OCI-LY7 (cell line): Measurements from ENCODE around the gene ATAD3C. TPM values are rescaled to one million over a fixed set of nuclear protein-coding genes. Genes with fewer than 3 reads are reported as not detected.

Source experiments
- BruUV-seq: library from RNA; stranded (reverse); fragments of 400-500 nt; replicated peaks from 2 replicates; lab custom pipeline; 2021; lab: Mats Ljungman, UMichigan
- CTCF ChIA-PET: fragments of 300-600 bp; sonication (Branson Sonifier 250); formaldehyde crosslinking; loops from one replicate; lab custom pipeline; 2022; ENCODE audit warnings: antibody characterized with exemption; ENCODE audit not compliant: unreplicated experiment; lab: Charles Lee
- POLR2A ChIA-PET: fragments of 300-600 bp; sonication (Branson Sonifier 250); formaldehyde crosslinking; loops from one replicate; lab custom pipeline; 2022; ENCODE audit warnings: antibody characterized with exemption; lab: Charles Lee
- DNase-seq: peaks from one replicate; pipeline ENCODE4 v3.0.0-alpha.2; 2015; ENCODE audit warnings: low spot score
- H2AFZ ChIP-seq: fragments of 200-600 bp; sonication (generic), shearing (Covaris generic); 2 replicates; pipeline ENCODE4 v1.6.1; 2014; ENCODE audit warnings: mild to moderate bottlenecking, antibody characterized with exemption, low read length, moderate library complexity
- H3K27ac ChIP-seq: fragments of 200-600 bp; sonication (generic); 2 replicates; pipeline ENCODE4 v1.5.1; 2014; ENCODE audit warnings: mixed run types, low read depth, mild to moderate bottlenecking, moderate library complexity, low read length, inconsistent platforms; ENCODE audit not compliant: poor library complexity, severe bottlenecking
- H3K36me3 ChIP-seq: fragments of 200-600 bp; sonication (generic); 2 replicates; pipeline ENCODE4 v1.6.1; 2014; ENCODE audit warnings: mild to moderate bottlenecking, antibody characterized with exemption, low read length, moderate library complexity, mixed read lengths; ENCODE audit not compliant: insufficient read depth
- H3K4me1 ChIP-seq: fragments of 200-600 bp; sonication (generic); 2 replicates; pipeline ENCODE4 v1.5.1; 2014; ENCODE audit warnings: mild to moderate bottlenecking, low read length; ENCODE audit not compliant: insufficient read depth, poor library complexity, severe bottlenecking
- H3K4me2 ChIP-seq: fragments of 200-600 bp; sonication (generic); 2 replicates; pipeline ENCODE4 v1.6.1; 2014; ENCODE audit warnings: mild to moderate bottlenecking, low read length
- H3K4me3 ChIP-seq: fragments of 200-600 bp; sonication (generic); 2 replicates; pipeline ENCODE4 v1.5.1; 2014; ENCODE audit warnings: mild to moderate bottlenecking, low read depth, low read length; ENCODE audit not compliant: poor library complexity, severe bottlenecking
- H3K79me2 ChIP-seq: fragments of 200-600 bp; sonication (generic); 2 replicates; pipeline ENCODE4 v1.6.1; 2016; ENCODE audit warnings: low read depth, mild to moderate bottlenecking, low read length, moderate library complexity, mixed read lengths; ENCODE audit not compliant: insufficient read depth
- H3K9me2 ChIP-seq: fragments of 200-600 bp; sonication (generic); 2 replicates; pipeline ENCODE4 v1.6.1; 2016; ENCODE audit warnings: mild to moderate bottlenecking, low read length, mixed read lengths; ENCODE audit not compliant: insufficient read depth
- H3K9me3 ChIP-seq: fragments of 200-600 bp; sonication (generic); 2 replicates; pipeline ENCODE4 v1.6.1; 2014; ENCODE audit warnings: mild to moderate bottlenecking, mixed run types, low read length, mixed read lengths
- H4K20me1 ChIP-seq: fragments of 200-600 bp; sonication (generic); 2 replicates; pipeline ENCODE4 v1.6.1; 2014; ENCODE audit warnings: mild to moderate bottlenecking, antibody characterized with exemption, low read length, moderate library complexity, mixed read lengths; ENCODE audit not compliant: insufficient read depth
- CTCF ChIP-seq: fragments of 200-600 bp; sonication (generic); conservative IDR thresholded peaks from 2 replicates; pipeline ENCODE4 v1.5.1; 2014; ENCODE audit warnings: mild to moderate bottlenecking, antibody characterized with exemption, low read length, moderate library complexity, mixed read lengths
- EZH2phosphoT487 ChIP-seq: fragments of 200-600 bp; sonication (generic); IDR thresholded peaks from 2 replicates; pipeline ENCODE4 v1.6.1; 2018; ENCODE audit warnings: low read depth, borderline replicate concordance, mild to moderate bottlenecking, mixed run types, antibody characterized with exemption, low read length, moderate library complexity, mixed read lengths
- intact Hi-C: fragments of 100-400 bp; cut with micrococcal nuclease; formaldehyde crosslinking; loops from one replicate; pipeline ENCODE4 v1.10.0; 2022; ENCODE audit not compliant: unreplicated experiment
- total RNA-seq, 2 experiments: library from RNA; depleted of rRNA in 1 of 2; stranded (reverse); fragments of >200 nt in 1 of 2; shearing (Covaris generic) in 1 of 2; gene quantifications; 2 replicates each; pipeline ENCODE4 v1.2.3, GENCODE V29; 2014 to 2022

The ATAD3C gene
- total RNA-seq, 2 experiments from 2014 or later: 1.6 to 3.0 TPM

GRCh38 chr1:1418464-1419362 lies 30.8 kb upstream of the ATAD3C start:
- Histone ChIP-seq H3K9me2 (no peaks in the 10 kb centered on the region), H3K27ac (peak overlapping the region; percentile 38), H3K4me1 (no peaks in the 10 kb centered on the region), H2AFZ (no peak overlapping the region), H3K4me2 (no peak overlapping the region), H3K79me2 (no peaks in the 10 kb centered on the region), H4K20me1 (no peaks in the 10 kb centered on the region), H3K9me3 (no peaks in the 10 kb centered on the region), H3K36me3 (no peaks in the 10 kb centered on the region), H3K4me3 (no peak overlapping the region)
- intact Hi-C loops: no loop called here
- TF ChIP-seq EZH2phosphoT487 (no peak), CTCF (no peak)
- ChIA-PET POLR2A (no interaction called here), CTCF (no interaction called here)
- no TSS peak for BruUV-seq
- DNase-seq: no peak

GRCh38 chr1:1419363-1419812 lies 30.1 kb upstream of the ATAD3C start:
- Histone ChIP-seq H2AFZ (no peak overlapping the region), H3K4me2 (no peak overlapping the region)
- CTCF ChIA-PET: no interaction called here

More at GRCh38 chr1:1419363-1419812, 30.1 kb upstream of the ATAD3C start:
- H3K4me1 ChIP-seq: no peaks in the 10 kb centered on the region
- H3K4me3 ChIP-seq: no peak overlapping the region
- H3K9me2 ChIP-seq: no peaks in the 10 kb centered on the region
- POLR2A ChIA-PET: no interaction called here
- TF ChIP-seq CTCF: no peak
- H3K36me3 ChIP-seq: no peaks in the 10 kb centered on the region
- BruUV-seq: no TSS peak
- H3K9me3 ChIP-seq: no peaks in the 10 kb centered on the region
- intact Hi-C loops: no loop called here
- H4K20me1 ChIP-seq: no peaks in the 10 kb centered on the region
- no peaks in the 10 kb centered on the region for H3K79me2 ChIP-seq
- no peak for DNase-seq
- no peak overlapping the region for H3K27ac ChIP-seq
